ENCODE results near the gene MYLK4. TPM values are rescaled to one million over a fixed set of nuclear protein-coding genes. Genes with fewer than 3 reads are reported as not detected.

Gene MYLK4
- total and polyA plus RNA-seq, 2 experiments from 2014 or later = 0.29 to 0.43 TPM

- DNase-seq (ENCODE audit: low spot score) = peak; percentile 75
Measured at GRCh38 chr6:2765896-2766766, 15.4 kb upstream of the MYLK4 start.

GRCh38 chr6:2765166-2765895 is 14.6 kb upstream of the MYLK4 start, which contains the start of gene WRNIP1:
Gene WRNIP1, plus strand, starts transcription at chr6:2765393. Its CDS starts 230 bp downstream, at chr6:2765623.
- Histone ChIP-seq H3K79me2 (peaks cover 42% of the 10 kb centered on the region), H4K20me1 (ENCODE audit: insufficient read depth, poor library complexity, severe bottlenecking) (peaks cover 34% of the 10 kb centered on the region), H3K36me3 (replicated peaks; ENCODE audit: insufficient read depth, low read depth) (no peaks in the 10 kb centered on the region), H3K4me2 (peak within 1 kb of the TSS; percentile 77), H3K4me3 (peak within 1 kb of the TSS; percentile 63), H3K27ac (peak within 1 kb of the TSS; percentile 92), H3K4me1 (ENCODE audit: insufficient read depth) (peaks cover 32% of the 10 kb centered on the region), H3K9me3 (ENCODE audit: low read depth) (no peaks in the 10 kb centered on the region), H3K9me2 (replicated peaks; ENCODE audit: insufficient read depth) (no peaks in the 10 kb centered on the region), H3K27me3 (no peaks in the 10 kb centered on the region), H2AFZ (peak within 1 kb of the TSS; percentile 51)
- WGBS (ENCODE audit: low lambda C conversion rate, missing lambda C conversion rate) = 1% methylated on average over 78 of the region's 104 CpGs
- DNase-seq (ENCODE audit: low spot score) = peak; percentile 99
- TF ChIP-seq CTCF (IDR thresholded peaks at IDR 0.05; ENCODE audit: poor library complexity) (peak; percentile 53), EZH2phosphoT487 (IDR thresholded peaks at IDR 0.05; ENCODE audit: low read depth, severe bottlenecking, unreplicated experiment) (no peak)

More at GRCh38 chr6:2765896-2766766, 15.4 kb upstream of the MYLK4 start:
- Histone ChIP-seq H3K4me3 (peak overlapping the region; percentile 63), H3K4me2 (peak overlapping the region; percentile 77), H3K79me2 (peaks cover 50% of the 10 kb centered on the region), H3K9me3 (ENCODE audit: low read depth) (no peaks in the 10 kb centered on the region), H3K4me1 (ENCODE audit: insufficient read depth) (peaks cover 32% of the 10 kb centered on the region), H3K27me3 (no peaks in the 10 kb centered on the region), H3K36me3 (replicated peaks; ENCODE audit: insufficient read depth, low read depth) (no peaks in the 10 kb centered on the region), H4K20me1 (ENCODE audit: insufficient read depth, poor library complexity, severe bottlenecking) (peaks cover 40% of the 10 kb centered on the region), H3K9me2 (replicated peaks; ENCODE audit: insufficient read depth) (no peaks in the 10 kb centered on the region), H3K27ac (peak overlapping the region; percentile 92), H2AFZ (peak overlapping the region; percentile 51)
- WGBS (ENCODE audit: low lambda C conversion rate, missing lambda C conversion rate) = 2% methylated on average over 63 of the region's 91 CpGs
- TF ChIP-seq EZH2phosphoT487 (IDR thresholded peaks at IDR 0.05; ENCODE audit: low read depth, severe bottlenecking, unreplicated experiment) (no peak), EZH2 (IDR thresholded peaks at IDR 0.05; ENCODE audit: borderline replicate concordance) (no peak), CTCF (IDR thresholded peaks at IDR 0.05; ENCODE audit: poor library complexity) (no peak)

- Histone ChIP-seq H3K9me2 (replicated peaks; ENCODE audit: insufficient read depth) (no peaks in the 10 kb centered on the region), H3K27me3 (no peaks in the 10 kb centered on the region), H2AFZ (peak overlapping the region; percentile 47), H3K4me3 (peak overlapping the region; percentile 8), H3K27ac (peak overlapping the region; percentile 85), H3K79me2 (peaks cover 36% of the 10 kb centered on the region), H3K36me3 (replicated peaks; ENCODE audit: insufficient read depth, low read depth) (no peaks in the 10 kb centered on the region), H4K20me1 (ENCODE audit: insufficient read depth, poor library complexity, severe bottlenecking) (peaks cover 29% of the 10 kb centered on the region), H3K4me1 (ENCODE audit: insufficient read depth) (peaks cover 25% of the 10 kb centered on the region), H3K4me2 (peak overlapping the region; percentile 76), H3K9me3 (ENCODE audit: low read depth) (no peaks in the 10 kb centered on the region)
- DNase-seq (ENCODE audit: low spot score) = peak; percentile 76
- TF ChIP-seq CTCF (IDR thresholded peaks at IDR 0.05; ENCODE audit: poor library complexity) = no peak
- TF ChIP-seq EZH2 (IDR thresholded peaks at IDR 0.05; ENCODE audit: borderline replicate concordance) = no peak
- TF ChIP-seq EZH2phosphoT487 (IDR thresholded peaks at IDR 0.05; ENCODE audit: low read depth, severe bottlenecking, unreplicated experiment) = no peak
- WGBS (ENCODE audit: low lambda C conversion rate, missing lambda C conversion rate) = 1% methylated on average over 35 of the region's 45 CpGs
Measured at GRCh38 chr6:2764610-2765165, 14.0 kb upstream of the MYLK4 start.
